ENCODE measurements around the gene TDRD12.

GRCh38 chr19:32814624-32815023 lies 95.1 kb downstream of the TDRD12 start:
- TF ChIP-seq CTCF (IDR thresholded peaks at IDR 0.05): no peak
- TF ChIP-seq POLR2A (IDR thresholded peaks at IDR 0.05): no peak

Measured in thyroid gland (tissue), 4 donors.